HCT116 (cell line): ENCODE results near the gene LHX2. TPM values are rescaled to one million over a fixed set of nuclear protein-coding genes. Genes with fewer than 3 reads are reported as not detected.

Experiments used
- ATAC-seq: fragments of 200-7000 bp; cut with Tn5 transposase; 2 replicates; pipeline ENCODE4 v1.9.1; 2020; ENCODE audit warnings: mild to moderate bottlenecking, moderate library complexity
- BruUV-seq: library from RNA; stranded (reverse); fragments of 400-500 nt; replicated peaks from 2 replicates; lab custom pipeline; 2021; lab: Mats Ljungman, UMichigan
- CTCF ChIA-PET: fragments of 300-600 bp; sonication (Branson Sonifier 250); formaldehyde crosslinking; loops from one replicate; lab custom pipeline; 2021; ENCODE audit warnings: antibody characterized with exemption; lab: Charles Lee
- POLR2A ChIA-PET: fragments of 300-600, 350-600 bp; sonication (Branson Sonifier 250); formaldehyde crosslinking; loops from one replicate; lab custom pipeline; 2021; ENCODE audit warnings: antibody characterized with exemption; lab: Charles Lee
- RAD21 ChIA-PET, 2 experiments: fragments of 300-600 bp; sonication (Branson Sonifier 250); formaldehyde crosslinking; loops; one replicate each; lab custom pipeline; 2023; ENCODE audit warnings: low total read pairs in 2 of 2; ENCODE audit not compliant: uncharacterized antibody in 2 of 2, unreplicated experiment in 2 of 2, low non-redundant PET in 1 of 2; lab: Charles Lee
- DNase-seq: peaks from one replicate; pipeline ENCODE4 v3.0.0-alpha.2; 2010; ENCODE audit warnings: low read depth, low spot score
- H2AFZ ChIP-seq: fragments of 200-600 bp; shearing (Covaris generic), sonication (generic); 2 replicates; pipeline ENCODE4 v1.6.1; 2017; ENCODE audit warnings: low read depth, mixed run types, mixed read lengths, antibody characterized with exemption, low read length; ENCODE audit not compliant: poor library complexity, severe bottlenecking
- H3K27ac ChIP-seq: 2 replicates; pipeline ENCODE4 v1.5.1; 2012; ENCODE audit warnings: low read depth, low read length
- H3K27me3 ChIP-seq: fragments of 200-600 bp; sonication (generic); 2 replicates; pipeline ENCODE4 v1.6.1; 2016; ENCODE audit warnings: mixed run types, low read length, mixed read lengths; ENCODE audit not compliant: insufficient read depth
- H3K36me3 ChIP-seq, 2 experiments: fragments of 200-500 bp in 1 of 2; fragments of 200-600 bp in 1 of 2; sonication (Bioruptor generic) in 1 of 2; sonication (generic) in 1 of 2; 2 replicates each; pipeline versions ENCODE4 v1.5.1 to v1.6.1; 2014 to 2016; ENCODE audit warnings: low read length in 2 of 2, inconsistent platforms in 1 of 2, mixed read lengths in 1 of 2, mixed run types in 1 of 2; ENCODE audit not compliant: insufficient read depth in 2 of 2, control insufficient read depth in 1 of 2
- H3K4me1 ChIP-seq, 2 experiments: fragments of 200-600 bp in 1 of 2; sonication (generic) in 1 of 2; 2 replicates each; pipeline versions ENCODE4 v1.5.1 to v1.6.1; 2012 to 2017; ENCODE audit warnings: low read length in 2 of 2, inconsistent platforms in 1 of 2, mild to moderate bottlenecking in 1 of 2, mixed read lengths in 1 of 2, mixed run types in 1 of 2, moderate library complexity in 1 of 2; ENCODE audit not compliant: insufficient read depth in 2 of 2, control insufficient read depth in 1 of 2
- H3K4me2 ChIP-seq: fragments of 200-600 bp; sonication (generic); 2 replicates; pipeline ENCODE4 v1.6.1; 2017; ENCODE audit warnings: mixed run types, low read length, mixed read lengths
- H3K4me3 ChIP-seq, 2 experiments: fragments of 200-600 bp in 1 of 2; sonication (generic) in 1 of 2; replicated peaks in 1 of 2; 2 replicates each; pipeline ENCODE4 v1.5.1; 2011 to 2016; ENCODE audit warnings: low read length in 2 of 2, control low read depth in 1 of 2, low read depth in 1 of 2, mild to moderate bottlenecking in 1 of 2, mixed read lengths in 1 of 2, mixed run types in 1 of 2
- H3K79me2 ChIP-seq: fragments of 200-600 bp; sonication (generic); 2 replicates; pipeline ENCODE4 v1.6.1; 2017; ENCODE audit warnings: mild to moderate bottlenecking, mixed run types, low read length, moderate library complexity, mixed read lengths; ENCODE audit not compliant: insufficient read depth
- H3K9ac ChIP-seq: fragments of 200-600 bp; sonication (generic); 2 replicates; pipeline ENCODE4 v1.6.1; 2016; ENCODE audit warnings: low read length, mixed read lengths
- H3K9me2 ChIP-seq: fragments of 200-600 bp; sonication (generic), shearing (Covaris generic); 2 replicates; pipeline ENCODE4 v1.6.1; 2017; ENCODE audit warnings: mixed run types, mild to moderate bottlenecking, moderate library complexity; ENCODE audit not compliant: insufficient read depth
- H3K9me3 ChIP-seq, 2 experiments: fragments of 200-500 bp in 1 of 2; fragments of 200-600 bp in 1 of 2; sonication (Bioruptor generic) in 1 of 2; sonication (generic) in 1 of 2; 2 replicates each; pipeline ENCODE4 v1.6.1; 2014 to 2017; ENCODE audit warnings: low read length in 2 of 2, mixed read lengths in 2 of 2, inconsistent platforms in 1 of 2, low read depth in 1 of 2, mild to moderate bottlenecking in 1 of 2, mixed run types in 1 of 2, moderate library complexity in 1 of 2; ENCODE audit not compliant: control insufficient read depth in 1 of 2, insufficient read depth in 1 of 2
- H4K20me1 ChIP-seq: fragments of 200-600 bp; sonication (generic), shearing (Covaris generic); 2 replicates; pipeline ENCODE4 v1.6.1; 2017; ENCODE audit warnings: mixed run types, mild to moderate bottlenecking, moderate library complexity; ENCODE audit not compliant: insufficient read depth
- CEBPB ChIP-seq: IDR thresholded peaks from 2 replicates; pipeline ENCODE4 v1.6.1; 2012; ENCODE audit warnings: low read depth
- EZH2 ChIP-seq: fragments of 200-600 bp; sonication (generic); IDR thresholded peaks from 2 replicates; pipeline ENCODE4 v1.6.1; 2017; ENCODE audit warnings: antibody characterized with exemption, mixed run types
- JUND ChIP-seq: IDR thresholded peaks from 2 replicates; pipeline ENCODE4 v1.6.1; 2012
- RAD21 ChIP-seq: IDR thresholded peaks from 2 replicates; pipeline ENCODE4 v1.6.1; 2012; ENCODE audit warnings: low read depth, mild to moderate bottlenecking
- REST ChIP-seq: IDR thresholded peaks from 2 replicates; pipeline ENCODE4 v1.6.1; 2012; ENCODE audit warnings: low read depth
- SIN3A ChIP-seq: IDR thresholded peaks from 2 replicates; pipeline ENCODE4 v1.6.1; 2012; ENCODE audit warnings: low read depth
- SP1 ChIP-seq: IDR thresholded peaks from 2 replicates; pipeline ENCODE4 v1.6.1; 2012; ENCODE audit warnings: low read depth
- SRF ChIP-seq: IDR thresholded peaks from 2 replicates; pipeline ENCODE4 v1.6.1; 2012; ENCODE audit warnings: low read depth
- YY1 ChIP-seq: IDR thresholded peaks from 2 replicates; pipeline ENCODE4 v1.6.1; 2011; ENCODE audit warnings: low read length, low read depth, moderate library complexity, mild to moderate bottlenecking; ENCODE audit not compliant: insufficient replicate concordance; ENCODE audit errors: extremely low read depth
- ZBTB33 ChIP-seq: IDR thresholded peaks from 2 replicates; pipeline ENCODE4 v1.6.1; 2011; ENCODE audit warnings: mild to moderate bottlenecking, low read length, moderate library complexity; ENCODE audit not compliant: insufficient replicate concordance; ENCODE audit errors: extremely low read depth
- intact Hi-C: fragments of 100-400 bp; cut with micrococcal nuclease; formaldehyde crosslinking; loops from 2 replicates; pipeline ENCODE4 v1.10.0; 2022
- total RNA-seq: library from RNA; stranded (reverse); gene quantifications from one replicate; pipeline ENCODE4 v1.2.1, GENCODE V29; 2021; ENCODE audit not compliant: unreplicated experiment

The LHX2 gene
- total RNA-seq, 1 experiment from 2014 or later = 10.2 TPM

DNA sequence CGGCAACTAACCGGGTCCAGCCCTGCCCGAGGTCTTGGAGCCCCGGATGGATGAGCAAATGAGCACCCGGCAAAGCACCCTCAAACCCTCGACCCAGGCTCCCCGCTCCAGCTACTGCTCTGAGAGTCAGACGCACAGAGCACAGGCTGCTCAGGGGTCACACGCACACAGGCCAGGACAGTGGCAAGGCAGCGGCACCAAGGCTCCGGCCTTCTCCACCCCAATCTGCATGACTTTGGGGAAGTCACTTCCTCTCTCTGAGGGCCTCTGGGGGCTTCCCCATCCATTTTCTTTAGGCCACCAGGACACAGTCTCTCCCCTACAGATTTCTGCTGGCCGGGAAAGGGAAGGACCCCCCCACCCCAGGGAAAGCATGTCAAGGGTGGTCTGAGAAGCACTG is 18.0 kb downstream of the LHX2 start:
- Histone ChIP-seq H3K27me3 (no peaks in the 10 kb centered on the region), H3K79me2 (no peaks in the 10 kb centered on the region), H3K4me2 (no peak overlapping the region), H3K36me3 (0 out of 4 replicates have a peak, but pooled peaks cover 0 to 2% of the 10 kb centered on the region in 2 experiments), H3K27ac (no peak overlapping the region), H3K4me1 (no peaks in the 10 kb centered on the region), H3K4me3 (no peak overlapping the region), H2AFZ (no peak overlapping the region), H3K9ac (no peak overlapping the region), H3K9me2 (no peaks in the 10 kb centered on the region), H3K9me3 (no peaks in the 10 kb centered on the region), H4K20me1 (no peaks in the 10 kb centered on the region)
- CTCF ChIA-PET = no interaction called here
- intact Hi-C loops = no loop called here
- POLR2A ChIA-PET = no interaction called here
- RAD21 ChIA-PET = no interaction called here
- BruUV-seq = no TSS peak
- ATAC-seq (no peak), DNase-seq (no peak)
- TF ChIP-seq YY1 (no peak), EZH2 (no peak), ZBTB33 (no peak), RAD21 (no peak), REST (no peak), SRF (no peak), SP1 (no peak), CEBPB (no peak), JUND (no peak), SIN3A (no peak)
